Amygdala (tissue), 56 donors: Measurements from ENCODE around the gene PSORS1C2.

ENCODE experiments used
- DNase-seq, 56 donors: peaks; one replicate each; lab custom pipeline; 2025; lab: John Stamatoyannopoulos, UW

The PSORS1C2 gene

DNA sequence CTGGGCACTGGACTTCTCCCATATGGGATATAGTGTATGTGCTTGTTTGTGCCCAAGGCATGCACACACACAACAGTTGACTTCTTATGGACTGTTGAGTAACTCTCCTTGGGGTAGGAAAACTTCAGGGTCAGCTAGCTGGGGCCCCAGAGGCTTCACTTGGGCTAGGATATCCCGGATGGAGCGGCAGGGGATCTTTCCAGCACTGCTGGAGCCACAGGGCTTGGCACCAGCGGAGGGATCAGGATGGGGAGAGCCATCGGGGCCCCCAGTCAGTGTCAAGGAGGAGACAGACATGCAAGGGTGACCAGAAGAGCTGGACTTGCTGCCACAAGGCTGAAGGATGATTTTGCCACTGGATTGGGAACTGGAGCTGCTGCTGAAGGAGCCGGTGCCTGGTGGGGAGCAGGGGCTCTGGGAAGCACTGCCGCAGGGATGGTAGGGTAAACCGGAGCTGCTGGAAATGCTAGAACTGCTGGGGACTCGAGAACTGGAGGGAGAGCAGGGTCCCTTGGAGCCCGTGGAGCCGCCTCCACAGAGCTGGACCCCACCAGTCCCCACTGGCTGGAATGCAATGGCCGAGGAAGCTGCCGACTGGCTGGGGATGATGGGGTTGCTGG lies 22.8 kb downstream of the PSORS1C2 start:
- DNase-seq, result no peak

DNA sequence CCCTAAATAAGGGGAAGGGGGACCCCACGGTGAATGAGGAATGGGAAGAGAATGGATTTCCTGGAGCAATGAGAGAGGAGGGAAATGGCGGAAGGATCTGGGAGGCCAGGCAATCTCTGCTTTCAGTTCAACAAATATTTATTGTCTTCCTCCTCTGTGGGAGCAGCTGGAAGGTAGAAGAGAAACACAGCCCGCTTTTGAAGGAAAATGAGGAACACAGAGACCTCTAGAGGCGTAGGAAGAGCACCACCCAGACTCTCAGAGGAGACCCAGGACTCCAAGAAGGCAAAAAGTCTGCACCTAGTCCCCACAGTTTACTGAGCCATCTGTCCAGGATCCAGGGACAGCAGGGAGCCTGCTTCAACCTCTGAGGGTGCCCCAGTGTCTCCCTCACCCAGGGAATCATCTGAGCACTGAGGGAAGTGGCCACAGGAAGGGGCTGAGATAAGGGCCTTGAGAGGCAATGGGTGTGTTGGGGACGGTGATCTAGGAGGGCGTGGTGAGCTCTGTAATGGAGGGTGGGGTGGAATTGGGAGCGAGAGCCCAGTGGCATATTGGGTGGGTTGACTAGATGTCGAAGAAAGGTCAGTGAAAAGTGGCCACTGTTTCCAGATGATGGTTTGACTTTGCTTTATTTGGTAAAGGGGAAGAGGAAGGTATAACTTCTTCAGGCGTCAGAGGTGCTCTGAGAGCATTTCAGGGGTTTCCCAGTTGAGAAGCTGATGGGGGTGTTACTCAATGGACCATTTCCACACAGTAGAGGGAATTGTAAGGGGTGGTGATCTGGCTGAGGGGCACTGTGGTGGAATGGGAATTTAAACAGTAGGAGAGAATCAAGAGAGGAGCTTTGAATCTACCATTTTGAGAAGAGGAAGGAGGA lies 23.7 kb downstream of the PSORS1C2 start:
- peak in 2 of 56 donors; percentile 21 to 26 for DNase-seq

GRCh38 chr6:31114541-31114878 lies 24.4 kb downstream of the PSORS1C2 start, which contains the start of gene PSORS1C1:
Gene PSORS1C1 (plus strand): TSS chr6:31114800. CDS start chr6:31129633, 14,833 bp downstream.
- DNase-seq, result peak in 14 of 56 donors; percentile 8 to 65 (median 18)

- no peak for DNase-seq
These were observed 24.9 kb downstream of the PSORS1C2 start for GRCh38 chr6:31113861-31114540.

DNA sequence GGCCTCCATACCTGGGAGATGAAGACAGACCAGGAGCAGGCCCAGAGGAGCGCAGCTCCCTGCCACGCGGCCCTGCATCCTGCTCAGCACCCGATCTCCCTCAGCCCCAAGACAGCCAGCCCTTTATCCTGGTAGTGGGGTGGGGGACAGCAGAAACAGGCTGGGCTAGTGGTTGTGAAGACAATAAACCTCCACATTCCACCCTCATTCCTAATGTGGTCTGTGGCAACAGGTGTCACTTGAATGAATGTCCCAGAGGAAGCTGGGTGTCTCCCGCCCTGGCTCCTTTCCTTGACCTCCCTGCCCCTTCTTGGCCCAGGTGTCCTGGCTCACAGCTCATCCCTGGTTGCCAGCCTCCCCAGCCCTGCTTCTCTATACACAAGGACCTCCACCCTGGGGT lies 26.4 kb downstream of the PSORS1C2 start, which contains the start of gene C6orf15:
TSS of gene C6orf15 (minus strand) at position 98 of the 400 bp plus-strand sequence. CDS start at position 78, 20 bp downstream.
- no peak for DNase-seq

DNA sequence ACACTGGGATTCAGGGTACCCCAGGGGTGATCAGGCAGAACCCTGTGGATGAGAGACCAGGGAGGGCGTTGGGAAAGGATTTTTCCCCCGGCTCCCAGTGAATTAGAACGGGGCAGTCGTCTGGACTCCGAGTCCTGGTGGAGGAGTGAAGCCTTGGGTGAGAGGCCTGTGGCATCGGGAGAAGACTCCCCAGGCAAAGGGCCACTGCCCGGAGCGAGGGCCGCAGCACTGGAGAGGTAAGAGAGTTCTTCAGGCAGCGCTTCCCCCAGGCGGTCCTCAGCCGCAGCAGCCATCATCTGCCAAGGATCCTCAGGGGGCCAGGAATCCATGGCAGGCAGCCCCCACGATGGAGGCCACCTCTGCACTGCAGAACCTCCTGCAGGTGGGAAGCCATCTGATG lies 27.2 kb downstream of the PSORS1C2 start:
- DNase-seq, result no peak

DNA sequence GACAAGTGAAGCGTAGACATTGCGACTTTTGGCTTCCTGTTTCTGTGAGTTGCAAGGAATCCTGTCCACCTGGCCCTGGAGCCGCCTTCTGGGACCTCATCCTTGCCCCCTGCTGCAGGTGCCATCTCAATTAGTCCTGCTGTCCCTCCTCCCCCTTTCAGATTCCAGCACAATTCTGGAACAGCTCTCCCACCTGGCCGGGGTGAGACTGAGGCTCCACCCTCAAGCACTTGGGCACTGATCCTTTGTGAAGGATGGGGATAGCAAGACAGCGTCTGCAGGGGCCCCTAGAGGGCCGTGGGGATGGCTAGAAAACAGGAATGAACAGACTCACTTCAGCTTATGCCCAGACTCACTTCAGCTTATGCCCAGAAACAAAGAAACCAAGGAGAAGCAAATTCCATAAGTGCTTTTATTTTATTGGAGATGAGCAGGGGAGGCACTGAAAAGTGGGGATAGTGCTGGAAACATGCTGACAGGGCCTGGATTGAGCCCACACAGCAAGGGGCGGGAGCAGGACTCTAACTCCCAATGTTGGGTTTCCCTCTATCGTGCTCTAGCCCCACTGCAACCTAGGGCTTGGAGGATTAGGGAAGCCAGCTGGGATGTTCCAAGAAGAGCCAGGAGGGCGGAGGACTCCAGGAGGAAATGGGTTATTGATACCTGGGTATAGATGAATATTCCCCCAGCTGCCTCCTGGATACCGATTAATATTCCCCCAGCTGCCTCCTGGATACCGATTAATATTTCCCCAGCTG lies 27.9 kb downstream of the PSORS1C2 start:
- DNase-seq, result no peak

DNA sequence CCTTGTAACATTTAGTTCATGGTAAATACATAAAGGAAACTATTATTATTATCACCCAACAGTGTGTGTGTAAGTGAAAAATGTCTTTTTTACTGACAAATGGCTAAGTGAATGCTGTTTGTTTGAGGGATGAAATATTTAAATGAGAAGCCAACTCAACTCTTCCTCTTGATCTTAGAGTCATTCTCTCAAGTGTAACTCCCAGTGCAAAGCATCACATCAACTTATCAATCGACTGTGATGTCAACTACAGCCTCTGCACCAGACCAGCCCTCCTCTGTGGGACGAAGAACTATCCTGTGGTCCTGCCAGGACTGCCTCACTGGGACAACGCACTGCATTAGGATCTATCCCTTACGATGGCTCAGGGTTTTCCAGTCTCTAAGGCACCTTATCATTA lies 31.8 kb downstream of the PSORS1C2 start:
- no peak for DNase-seq

GRCh38 chr6:31103136-31103535 lies 35.7 kb downstream of the PSORS1C2 start:
- no peak for DNase-seq

GRCh38 chr6:31098449-31098938 lies 40.4 kb downstream of the PSORS1C2 start:
- no peak for DNase-seq

DNA sequence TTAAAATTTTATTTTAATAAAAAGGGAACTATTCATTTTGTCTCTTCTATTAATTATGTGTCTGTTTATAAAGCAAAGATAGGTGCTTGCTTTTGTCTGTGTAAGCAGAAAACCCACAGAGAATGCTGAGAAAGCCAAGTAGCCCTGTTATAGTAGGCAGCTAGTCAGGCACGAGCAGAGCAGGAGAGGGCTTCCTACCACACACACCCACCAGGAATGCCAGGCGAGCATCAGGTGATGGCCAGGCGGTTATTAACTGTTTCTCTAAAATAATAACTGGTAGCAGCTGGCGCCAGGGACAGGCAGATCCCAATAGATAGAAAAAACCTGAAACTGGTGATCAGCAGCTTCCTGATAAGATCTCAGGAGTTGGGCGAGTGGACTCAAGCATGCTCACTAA lies 42.2 kb downstream of the PSORS1C2 start:
- no peak for DNase-seq

- no peak for DNase-seq
These were observed 42.7 kb downstream of the PSORS1C2 start for GRCh38 chr6:31096215-31096614.

GRCh38 chr6:31094389-31094881 lies 44.4 kb downstream of the PSORS1C2 start:
- no peak for DNase-seq

DNA sequence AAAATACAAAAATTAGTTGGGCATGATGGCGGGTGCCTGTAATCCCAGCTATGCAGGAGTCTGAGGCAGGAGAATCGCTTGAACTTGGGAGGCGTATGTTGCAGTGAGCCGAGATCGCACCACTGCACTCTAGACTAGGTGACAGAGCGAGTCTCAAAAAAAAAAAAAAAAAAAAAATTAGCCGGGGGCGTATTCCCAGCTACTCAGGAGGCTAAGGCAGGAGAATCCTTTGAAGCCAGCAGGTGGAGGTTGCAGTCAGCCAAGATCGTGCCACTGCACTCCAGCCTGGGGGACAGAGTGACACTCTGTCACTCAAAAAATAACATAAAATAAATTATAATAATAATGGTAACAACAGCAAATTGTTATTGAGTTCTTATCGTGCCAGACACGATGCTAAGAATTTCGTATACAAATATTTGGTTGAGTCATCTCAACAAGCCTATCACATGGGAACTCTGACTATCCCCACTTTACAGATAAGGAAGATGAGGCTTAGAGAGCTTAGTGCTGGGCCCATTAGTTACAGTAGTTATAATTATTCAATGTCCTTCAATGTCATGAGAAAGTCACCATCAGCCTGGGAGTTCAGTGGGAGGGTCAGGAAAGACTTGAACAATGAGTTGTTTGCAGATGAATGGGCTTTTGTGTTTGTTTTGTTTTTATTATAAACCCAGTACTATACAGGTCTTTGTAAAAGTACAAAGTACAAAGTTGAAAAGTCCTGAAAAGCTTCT lies 45.9 kb downstream of the PSORS1C2 start:
- no peak for DNase-seq

- no peak for DNase-seq
These were observed 46.6 kb downstream of the PSORS1C2 start for GRCh38 chr6:31092238-31092637.

DNA sequence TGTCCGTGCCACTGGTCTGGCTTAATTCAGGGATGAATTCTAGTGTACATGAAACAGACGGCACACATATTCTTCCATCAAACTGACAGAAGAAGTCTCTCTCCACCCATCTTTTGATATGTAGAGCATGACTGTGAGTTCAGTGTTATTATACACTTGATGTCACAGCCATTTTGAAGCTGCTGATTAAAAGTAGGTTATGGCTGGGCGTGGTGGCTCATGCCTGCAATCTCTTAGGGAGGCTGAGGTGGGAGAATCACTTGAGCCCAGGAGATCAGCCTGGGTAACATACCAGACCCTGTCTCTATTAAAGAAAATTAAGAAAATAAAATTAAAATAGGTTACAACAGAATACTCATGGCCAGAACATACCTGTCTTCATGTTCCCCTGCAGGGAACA lies 47.2 kb downstream of the PSORS1C2 start:
- DNase-seq, result no peak

GRCh38 chr6:31090973-31091364 lies 47.9 kb downstream of the PSORS1C2 start:
- DNase-seq, result no peak

DNA sequence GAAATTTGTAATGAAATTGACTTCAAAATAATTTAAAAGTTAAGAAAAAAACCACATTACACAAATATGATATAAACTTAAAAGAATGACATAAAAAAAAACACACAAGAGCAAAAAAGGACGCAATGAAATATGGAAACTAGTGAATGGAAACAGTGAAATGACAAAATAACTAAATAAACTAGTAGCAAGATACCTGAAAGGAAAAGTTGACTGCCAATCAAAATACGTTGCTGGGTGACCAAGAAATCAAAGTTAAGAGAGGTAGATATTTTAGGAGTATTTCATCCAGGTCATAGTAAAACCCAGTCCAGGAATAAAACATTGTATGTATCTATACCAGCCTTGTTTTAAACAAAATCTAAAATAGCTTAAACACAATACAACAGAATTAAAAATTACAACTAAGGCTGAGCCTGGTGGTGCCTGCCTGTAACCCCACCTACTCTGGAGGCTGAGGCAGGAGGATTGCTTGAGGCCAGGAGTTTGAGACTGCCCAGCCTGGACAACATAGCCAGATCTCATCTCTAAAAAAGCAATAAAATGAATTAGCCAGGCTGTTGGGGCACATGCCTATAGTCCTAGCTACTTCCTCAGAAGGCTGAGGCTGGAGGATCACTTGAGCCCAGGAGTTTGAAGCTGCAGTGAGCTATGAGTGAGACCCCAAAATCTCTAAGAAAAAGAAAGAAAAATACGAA lies 48.4 kb downstream of the PSORS1C2 start:
- DNase-seq, result no peak
